Caki2 (cell line): Measurements from ENCODE around the gene ZNF165. TPM values are rescaled to one million over a fixed set of nuclear protein-coding genes. Genes with fewer than 3 reads are reported as not detected.
A peak's percentile ranks its signal among the peaks of the same experiment; 100 is the strongest.
"Not testable (repeated sequence)": the region's sequence is repeated elsewhere in the genome, so short reads cannot be mapped to it uniquely, and the experiment has no call there.

Experiments
- DNase-seq: peaks from one replicate; pipeline ENCODE4 v3.0.0-alpha.2; 2015; ENCODE audit warnings: low read depth
- in situ Hi-C: cut with HindIII; loops from 2 replicates; pipeline ENCODE4 v1.10.0; 2016; ENCODE audit warnings: low sequenced_read_pairs, low pct_unique_long_range_greater_than_20kb, mixed read lengths
- total RNA-seq: library from RNA; depleted of rRNA; stranded (reverse); fragments of >200 nt; shearing (Covaris generic); gene quantifications from 2 replicates; pipeline ENCODE4 v1.2.3, GENCODE V29; 2014; ENCODE audit warnings: low replicate concordance; rRNA removed

Gene ZNF165
- 2.1 and 2.4 TPM in 2 replicates for total RNA-seq

DNA sequence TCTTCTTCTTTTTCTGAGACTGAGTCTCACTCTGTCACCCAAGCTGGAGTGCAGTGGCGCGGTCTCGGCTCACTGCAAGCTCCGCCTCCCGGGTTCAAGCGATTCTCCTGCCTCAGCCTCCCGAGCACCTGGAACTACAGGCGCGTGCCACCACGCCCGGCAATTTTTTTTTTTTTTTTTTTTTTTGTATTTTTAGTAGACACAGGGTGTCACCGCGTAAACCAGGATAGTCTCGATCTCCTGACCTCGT lies at the start of gene ZNF165:
TSS of gene ZNF165 (plus strand) at position 188 of the 250 bp plus-strand sequence. CDS start 4,913 bp downstream, outside the sequence.
- in situ Hi-C loops, DNase-seq: not testable (repeated sequence)

DNA sequence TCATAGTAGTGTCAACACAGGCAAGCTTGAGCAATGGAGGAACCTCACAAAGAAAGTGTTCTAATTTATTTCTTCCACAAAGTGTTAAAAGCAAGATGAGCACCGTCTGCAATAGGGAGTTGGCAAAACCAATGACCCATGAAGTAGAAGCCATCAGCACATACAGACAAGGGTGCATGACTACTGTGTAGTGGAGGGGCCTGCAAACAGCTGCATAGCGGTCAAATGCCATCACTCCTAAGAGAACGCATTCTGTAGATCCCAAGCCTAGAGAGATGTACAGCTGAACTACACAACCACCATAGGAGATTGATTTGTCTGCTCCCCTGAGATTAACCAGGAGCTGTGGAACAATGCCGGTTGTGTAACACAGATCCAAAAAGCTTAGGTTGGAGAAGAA lies 26.8 kb upstream of the ZNF165 start:
- DNase-seq, result no peak
- in situ Hi-C loops, result no loop called here

DNA sequence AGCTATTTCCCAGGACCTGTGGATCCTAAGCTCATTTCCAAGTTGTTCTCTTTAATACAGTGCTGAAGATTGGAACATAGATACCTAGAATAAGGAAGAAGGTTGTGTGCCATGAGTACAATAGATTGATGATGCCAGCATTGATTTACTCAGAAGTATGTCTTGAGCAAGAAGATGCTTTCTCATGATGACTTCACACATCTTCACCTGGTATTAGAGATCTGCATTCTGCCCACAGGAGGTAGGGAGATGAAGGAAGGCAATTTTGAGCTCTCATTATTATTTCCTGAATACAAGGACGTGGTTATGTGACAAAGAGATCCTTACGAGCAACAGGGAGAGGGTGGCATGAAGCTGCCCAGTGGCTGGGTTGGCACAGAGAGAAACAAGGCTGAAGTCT lies 20.0 kb upstream of the ZNF165 start:
- no peak for DNase-seq
- in situ Hi-C loops, result no loop called here

DNA sequence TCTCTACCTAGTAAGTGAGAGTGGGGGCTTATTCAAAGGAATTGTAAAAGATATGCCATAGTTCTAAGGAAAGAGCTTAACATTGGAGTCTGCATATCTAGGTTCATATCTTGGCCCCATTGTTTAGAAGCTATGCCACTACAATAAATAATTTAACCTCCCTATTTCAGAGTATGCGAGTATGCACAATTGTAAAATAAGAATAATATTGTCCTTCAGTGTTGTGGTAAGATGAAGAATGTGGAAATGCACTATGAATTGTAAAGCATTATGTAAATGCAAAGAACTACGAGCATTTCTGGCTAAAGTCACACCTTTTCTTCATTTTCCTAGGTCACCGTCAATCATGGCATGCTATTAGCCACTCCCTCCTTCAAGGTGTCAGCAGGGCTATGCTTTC lies 16.1 kb upstream of the ZNF165 start:
- in situ Hi-C loops, result no loop called here
- no peak for DNase-seq

DNA sequence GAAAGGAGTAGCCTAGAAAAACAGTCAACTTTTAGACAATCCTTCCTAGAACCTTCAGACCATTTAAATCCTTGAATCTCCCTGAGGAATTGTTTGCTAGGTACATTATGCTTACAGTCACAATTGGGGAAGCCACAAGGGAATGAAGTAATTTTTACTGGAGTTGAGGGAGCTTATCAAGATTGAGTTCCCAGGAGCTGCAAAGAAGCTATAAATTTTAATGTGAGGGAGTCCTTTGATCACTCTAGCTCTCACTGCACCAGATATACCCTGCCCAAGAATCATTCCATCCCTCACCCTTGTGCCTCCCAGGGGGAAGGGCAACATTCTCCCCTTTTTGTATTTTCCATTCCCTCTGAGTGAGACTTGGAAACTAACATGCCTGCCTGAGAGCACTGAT lies 12.3 kb upstream of the ZNF165 start:
- no peak for DNase-seq
- in situ Hi-C loops, result no loop called here

DNA sequence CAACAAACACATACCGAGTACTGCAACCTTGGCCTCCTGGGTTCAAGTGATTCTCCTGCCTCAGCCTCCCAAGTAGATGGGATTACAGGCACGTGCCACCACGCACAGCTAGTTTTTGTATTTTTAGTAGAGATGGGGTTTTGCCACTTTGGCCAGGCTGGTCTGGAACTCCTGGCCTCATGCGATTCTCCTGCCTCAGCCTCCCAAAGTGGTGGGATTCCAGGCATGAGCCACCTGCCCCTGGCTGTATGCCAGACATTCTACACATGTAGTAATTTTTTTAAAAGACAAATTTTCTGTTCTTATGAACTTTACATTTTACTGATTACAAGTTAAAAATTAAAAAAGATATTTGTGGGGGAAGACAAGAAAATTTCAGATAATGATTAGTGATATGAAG lies 9.4 kb upstream of the ZNF165 start:
- DNase-seq, in situ Hi-C loops: not testable (repeated sequence)

DNA sequence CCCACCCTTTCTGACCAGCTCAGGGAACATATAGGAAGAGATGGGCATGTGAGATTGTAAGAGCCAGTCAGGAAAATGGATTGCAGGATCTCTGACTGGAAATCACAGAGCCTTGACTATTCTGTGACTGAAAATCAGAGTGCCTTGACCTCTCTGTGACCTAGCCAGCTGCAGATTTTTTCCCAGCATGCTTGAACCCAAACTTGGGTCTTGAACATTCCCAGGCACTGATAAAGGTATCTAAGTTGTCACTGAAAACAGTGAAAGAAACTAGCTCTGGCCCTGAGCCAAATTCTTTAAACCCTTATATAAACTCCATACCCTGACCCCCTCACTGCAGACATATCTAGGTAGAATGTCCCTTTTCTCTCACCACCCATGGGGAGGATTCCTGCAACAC lies 2.3 kb upstream of the ZNF165 start:
- in situ Hi-C loops, result no loop called here
- DNase-seq, result no peak

DNA sequence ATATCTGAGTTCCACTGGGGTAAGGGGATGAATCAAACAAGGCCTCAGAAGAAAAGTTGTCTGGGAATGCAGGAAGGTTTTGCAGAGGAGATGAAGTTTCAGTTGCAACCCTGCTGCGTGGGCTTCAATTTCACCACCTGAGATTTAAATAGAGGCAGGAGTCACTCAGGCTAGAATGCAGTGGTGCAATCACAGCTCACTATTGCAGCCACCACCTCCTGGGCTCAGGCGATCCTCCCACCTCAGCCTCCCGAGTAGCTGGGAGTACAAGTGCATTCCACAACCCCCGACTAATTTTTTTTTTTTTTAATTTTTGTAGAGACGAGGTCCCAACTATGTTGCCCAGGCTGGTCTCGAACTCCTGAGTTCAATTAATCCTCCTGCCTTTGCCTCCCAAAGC lies 1.5 kb upstream of the ZNF165 start:
- in situ Hi-C loops, result no loop called here
- DNase-seq, result no peak

DNA sequence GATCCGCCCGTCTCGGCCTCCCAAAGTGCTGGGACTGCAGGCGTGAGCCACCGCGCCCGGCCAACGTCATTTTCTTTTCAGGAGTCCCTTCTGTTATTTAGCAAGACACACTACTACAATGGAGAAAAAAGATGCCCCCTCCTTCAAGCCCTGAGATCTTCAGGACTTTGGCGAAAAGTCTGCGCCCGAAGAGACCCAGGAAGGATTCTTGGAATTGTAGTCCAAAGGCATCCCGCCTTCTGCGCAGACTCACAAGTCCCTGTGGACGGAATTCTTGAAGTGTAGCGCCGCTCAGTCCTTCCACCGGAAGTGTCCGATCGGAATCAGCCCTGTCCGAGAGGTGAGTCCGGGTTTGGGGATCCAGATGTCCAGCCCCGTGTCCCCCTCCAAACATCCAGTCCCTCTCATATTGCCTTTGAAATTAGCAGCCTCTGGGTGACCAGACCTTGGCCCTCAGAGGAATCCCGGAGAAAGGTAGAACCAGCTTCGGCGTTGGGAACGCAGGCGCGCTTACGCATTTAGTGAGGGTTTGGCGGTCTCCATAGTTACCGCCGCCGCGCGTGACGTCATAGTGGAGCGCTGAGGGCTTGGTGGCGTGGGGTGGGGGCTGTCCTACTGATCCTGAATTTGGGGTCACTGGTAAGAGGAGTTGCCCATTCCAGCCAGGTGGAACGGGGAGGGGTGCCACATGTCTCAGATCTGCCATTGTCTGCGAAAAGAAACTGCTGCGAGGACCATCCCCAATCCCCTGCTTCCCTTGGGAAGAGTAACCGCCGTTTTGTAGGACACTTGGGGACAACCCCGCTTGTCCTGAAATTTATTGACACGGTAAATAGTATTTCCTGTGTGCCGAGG lies 490 bp downstream of the ZNF165 start:
- in situ Hi-C loops, result no loop called here

DNA sequence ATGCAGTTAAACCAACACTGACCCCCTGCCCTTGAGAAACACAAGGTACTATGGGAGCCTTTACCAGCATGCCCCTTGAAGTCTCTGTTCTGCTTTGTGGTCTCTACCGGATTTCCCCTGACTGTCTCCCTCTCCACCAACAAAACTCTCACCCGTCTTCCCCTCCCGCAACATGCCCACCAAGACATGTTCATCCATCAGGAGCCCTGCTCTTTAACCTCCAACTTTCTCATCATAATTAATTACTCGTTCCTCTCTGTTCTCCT lies 1.1 kb downstream of the ZNF165 start:
- in situ Hi-C loops, result no loop called here
- DNase-seq, result no peak

More for the DNA sequence above, 490 bp downstream of the ZNF165 start:
- peak; percentile 98 for DNase-seq

DNA sequence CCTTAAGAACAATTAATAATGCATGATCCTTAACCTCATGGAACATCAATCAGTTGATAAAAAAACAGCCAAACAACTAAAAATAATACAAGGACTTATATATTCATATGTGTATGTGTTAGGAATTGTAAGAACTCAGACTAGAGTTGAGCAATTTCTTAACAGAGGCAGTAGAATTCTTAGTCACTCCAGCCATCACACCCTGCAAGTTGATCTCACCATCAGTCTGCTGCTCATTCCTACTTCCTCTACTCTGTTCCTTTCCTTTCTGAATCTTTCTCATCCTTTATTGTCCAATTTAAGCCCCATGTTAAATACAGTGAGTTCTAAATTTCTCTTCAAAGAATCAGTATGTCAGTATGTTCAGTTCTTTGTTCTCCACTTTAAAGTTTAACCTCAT lies 2.6 kb downstream of the ZNF165 start:
- in situ Hi-C loops, result no loop called here
- no peak for DNase-seq

DNA sequence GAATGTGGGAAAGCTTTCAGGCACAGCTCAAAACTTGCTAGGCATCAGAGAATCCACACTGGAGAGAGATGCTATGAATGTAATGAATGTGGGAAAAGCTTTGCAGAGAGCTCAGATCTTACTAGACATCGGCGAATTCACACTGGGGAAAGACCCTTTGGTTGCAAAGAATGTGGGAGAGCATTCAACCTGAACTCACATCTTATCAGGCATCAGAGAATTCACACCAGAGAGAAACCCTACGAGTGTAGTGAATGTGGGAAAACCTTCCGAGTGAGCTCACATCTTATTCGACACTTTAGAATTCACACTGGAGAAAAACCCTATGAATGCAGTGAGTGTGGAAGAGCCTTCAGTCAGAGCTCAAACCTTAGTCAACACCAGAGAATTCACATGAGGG lies 8.7 kb downstream of the ZNF165 start:
- in situ Hi-C loops, result no loop called here
- peak; percentile 28 for DNase-seq

DNA sequence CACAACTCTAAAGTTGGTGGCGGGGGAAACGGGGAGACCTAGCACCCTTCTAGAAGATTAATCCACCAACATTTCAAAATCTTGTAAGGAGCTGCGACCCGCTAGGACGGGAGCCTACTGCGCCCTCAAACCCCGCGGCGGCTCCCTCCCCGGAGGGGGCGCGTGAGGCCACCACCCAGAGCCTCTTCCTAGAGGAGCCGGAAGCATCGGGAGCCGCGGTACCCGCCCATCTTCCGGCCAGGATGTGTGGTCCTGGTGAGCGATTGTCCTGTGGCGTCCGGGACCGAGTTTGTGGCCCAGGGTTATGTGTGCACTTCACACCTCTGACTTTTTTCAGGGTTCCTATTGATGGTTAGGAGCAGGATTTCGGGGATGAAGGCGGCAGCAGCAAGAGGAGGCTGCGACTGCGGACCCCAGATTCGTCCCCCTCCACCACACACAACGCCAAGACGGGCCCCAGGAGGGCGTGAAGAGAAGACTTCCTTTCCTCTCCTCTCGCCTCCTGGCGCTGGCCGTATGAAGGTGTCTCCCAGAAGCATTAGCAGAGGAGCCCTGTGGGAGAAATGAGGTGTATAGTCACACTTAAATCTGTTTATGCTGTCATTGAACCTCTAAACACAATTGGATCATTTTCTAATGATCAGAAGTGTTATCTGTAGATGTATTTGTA lies 10.7 kb downstream of the ZNF165 start:
- DNase-seq, result no peak
- in situ Hi-C loops, result no loop called here

DNA sequence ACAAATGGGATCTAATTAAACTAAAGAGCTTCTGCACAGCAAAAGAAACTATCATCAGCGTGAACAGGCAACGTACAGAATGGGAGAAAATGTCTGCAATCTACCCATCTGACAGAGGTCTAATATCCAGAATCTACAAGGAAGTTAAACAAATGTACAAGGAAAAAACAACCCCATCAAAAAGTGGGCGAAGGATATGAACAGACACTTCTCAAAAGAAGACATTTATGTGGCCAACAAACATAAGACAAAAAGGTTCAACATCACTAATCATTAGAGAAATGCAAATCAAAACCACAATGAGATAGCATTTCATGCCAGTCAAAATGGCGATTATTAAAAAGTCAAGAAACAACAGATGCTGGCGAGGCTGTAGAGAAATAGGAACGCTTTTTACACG lies 21.9 kb downstream of the ZNF165 start:
- in situ Hi-C loops, result not testable (repeated sequence)

DNA sequence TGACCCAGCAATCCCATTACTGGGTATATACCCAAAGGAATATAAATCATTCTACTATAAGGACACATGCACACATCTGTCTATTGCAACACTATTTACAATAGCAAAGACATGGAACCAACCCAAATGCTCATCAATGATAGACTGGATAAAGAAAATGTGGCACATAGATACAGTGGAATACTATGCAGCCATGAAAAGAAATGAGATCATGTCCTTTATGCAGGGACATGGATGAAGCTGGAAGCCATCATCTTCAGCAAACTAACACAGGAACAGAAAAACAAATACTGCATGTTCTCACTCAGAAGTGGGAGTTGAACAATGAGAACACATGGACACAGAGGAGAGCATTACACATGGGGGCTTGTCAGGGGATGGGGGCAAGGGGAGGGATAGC lies 22.3 kb downstream of the ZNF165 start:
- DNase-seq, in situ Hi-C loops: not testable (repeated sequence)

More for the DNA sequence above, 21.9 kb downstream of the ZNF165 start:
- DNase-seq, result not testable (repeated sequence)

DNA sequence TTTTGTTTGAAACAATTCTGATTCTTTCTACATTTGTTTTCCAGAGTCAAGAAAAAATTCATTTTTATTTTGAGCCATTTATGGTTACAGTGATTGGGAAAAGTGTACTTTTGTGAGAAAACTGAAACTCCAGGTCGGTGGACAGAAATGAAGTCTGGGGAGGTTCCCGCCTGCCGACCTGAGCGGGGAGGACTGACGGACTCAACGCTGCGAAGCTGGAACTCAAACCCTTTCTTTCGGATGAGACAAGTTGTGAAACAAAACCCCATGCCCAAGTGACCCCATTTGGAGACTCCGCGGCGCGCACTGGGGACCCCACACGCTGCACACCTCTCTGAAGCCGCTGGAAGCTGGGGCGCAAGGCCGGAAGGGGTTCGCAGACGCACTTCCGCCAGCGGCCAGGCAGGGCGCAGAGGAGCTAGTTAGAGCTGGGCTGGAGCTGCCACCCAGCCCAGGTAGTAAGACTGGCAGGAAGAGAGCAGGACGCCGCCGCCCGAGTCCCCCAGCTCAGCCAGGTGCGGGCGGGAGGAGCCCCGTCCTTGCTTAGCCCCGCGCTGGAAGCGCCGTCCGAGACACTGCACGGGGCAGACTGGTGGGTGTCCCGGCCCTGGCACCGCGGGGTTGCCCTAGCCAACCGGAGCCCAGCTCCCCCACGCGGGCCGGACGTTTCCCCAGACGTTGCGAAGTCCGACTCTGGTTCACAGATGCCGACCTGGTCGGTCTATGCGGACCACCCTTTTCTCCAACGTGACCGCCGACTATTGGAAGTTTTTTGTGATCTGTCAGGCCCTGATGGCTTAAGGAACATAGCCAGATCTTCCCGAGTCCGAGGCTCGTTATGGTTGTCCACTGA lies 24.2 kb downstream of the ZNF165 start:
- in situ Hi-C loops, result no loop called here
- DNase-seq, result peak; percentile 87

DNA sequence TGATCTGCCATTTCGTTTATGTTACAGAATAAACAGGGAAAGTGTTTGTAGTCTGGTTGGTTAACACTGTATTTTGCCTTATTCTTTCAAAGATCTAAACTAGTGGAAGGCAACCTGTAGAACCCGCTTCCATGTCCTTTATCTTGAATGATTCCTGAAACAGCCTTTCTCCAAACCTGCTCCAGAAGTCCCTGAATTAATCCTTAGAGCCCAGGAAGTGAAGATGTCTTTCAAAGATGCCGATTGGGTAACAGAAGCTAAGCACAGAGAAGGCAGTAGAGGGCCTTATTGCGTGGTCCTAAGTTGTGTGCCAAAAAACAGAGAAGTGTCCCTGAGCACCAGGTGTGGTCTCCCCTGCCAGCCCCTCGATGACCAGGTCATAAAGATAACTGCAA lies 24.9 kb downstream of the ZNF165 start:
- in situ Hi-C loops, result no loop called here
- no peak for DNase-seq

DNA sequence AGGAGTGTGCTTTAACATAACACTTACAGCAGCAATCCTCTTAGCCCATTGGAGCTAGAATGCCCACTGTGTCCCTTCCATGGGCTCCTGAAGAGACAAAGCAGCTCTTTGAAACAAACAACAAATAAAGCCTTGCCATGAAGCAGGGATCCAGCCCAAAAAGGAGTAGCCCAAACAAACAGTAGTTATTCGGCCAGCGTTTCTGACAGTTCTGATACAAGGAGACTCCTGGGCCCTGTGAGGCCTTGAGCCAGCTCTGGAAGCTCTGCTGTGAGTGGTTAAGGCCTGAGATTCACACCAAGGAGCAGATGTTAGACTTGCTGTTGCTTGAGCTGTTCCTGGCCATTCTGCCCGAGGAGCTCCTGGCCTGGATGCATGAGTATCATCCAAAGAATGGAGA lies 27.1 kb downstream of the ZNF165 start:
- in situ Hi-C loops, result no loop called here
- DNase-seq, result no peak

DNA sequence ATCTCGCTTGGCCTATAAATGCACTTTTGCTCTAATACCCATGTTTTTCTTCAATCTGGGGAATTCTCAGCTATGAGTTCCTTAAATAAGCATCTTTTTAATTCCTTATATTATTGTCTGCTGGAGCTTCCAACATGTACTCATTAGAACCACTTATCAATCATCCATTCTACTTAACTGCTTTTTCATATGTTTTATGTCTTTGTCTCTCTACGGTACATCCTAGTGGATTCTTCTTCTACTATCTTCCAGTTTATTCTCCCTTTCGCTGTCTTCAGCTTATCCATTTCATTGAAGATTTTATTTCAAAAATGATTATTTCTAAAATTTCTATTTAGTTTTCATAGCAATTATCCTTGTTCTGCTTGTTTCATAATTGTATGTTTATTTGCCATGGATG lies 31.6 kb downstream of the ZNF165 start:
- DNase-seq, result no peak
- in situ Hi-C loops, result no loop called here
